Suprapubic skin (tissue), 4 donors: Measurements from ENCODE around the gene JAKMIP1. TPM values are rescaled to one million over a fixed set of nuclear protein-coding genes. Genes with fewer than 3 reads are reported as not detected.
A peak's percentile ranks its signal among the peaks of the same experiment; 100 is the strongest.
"Not testable (repeated sequence)": the region's sequence is repeated elsewhere in the genome, so short reads cannot be mapped to it uniquely, and the experiment has no call there.

Experiments used
- DNase-seq, 2 donors: peaks; one replicate each; pipeline ENCODE4 v3.0.0-alpha.2; 2019; ENCODE audit warnings: low spot score in 2 of 2
- H3K27ac ChIP-seq: fragments of 200-600 bp; sonication (generic); one replicate; pipeline ENCODE4 v1.5.1; 2019
- H3K27me3 ChIP-seq: fragments of 200-600 bp; sonication (generic); one replicate; pipeline ENCODE4 v1.5.1; 2019
- H3K36me3 ChIP-seq: fragments of 200-600 bp; sonication (generic); one replicate; pipeline ENCODE4 v1.5.1; 2019
- H3K4me1 ChIP-seq: fragments of 200-600 bp; sonication (generic); one replicate; pipeline ENCODE4 v1.5.1; 2019
- H3K4me3 ChIP-seq: fragments of 200-600 bp; sonication (generic); one replicate; pipeline ENCODE4 v1.5.1; 2019; ENCODE audit warnings: mild to moderate bottlenecking
- H3K9me3 ChIP-seq: fragments of 200-600 bp; sonication (generic); one replicate; pipeline ENCODE4 v1.5.1; 2019
- CTCF ChIP-seq, 2 donors: fragments of 200-600 bp in 1 of 2; fragments of 450-650 bp in 1 of 2; sonication (generic) in 1 of 2; IDR thresholded peaks; one replicate each; pipeline ENCODE4 v1.5.1; 2016 to 2019; ENCODE audit warnings: antibody characterized with exemption in 2 of 2, mild to moderate bottlenecking in 1 of 2, moderate library complexity in 1 of 2
- EP300 ChIP-seq: sonication (generic); formaldehyde crosslinking; IDR thresholded peaks from one replicate; pipeline ENCODE4 v1.6.1; 2017; ENCODE audit warnings: antibody characterized with exemption
- POLR2A ChIP-seq, 2 donors: fragments of 450-650 bp; IDR thresholded peaks; one replicate each; pipeline ENCODE4 v1.6.1; 2017; ENCODE audit warnings: antibody characterized with exemption in 2 of 2, mild to moderate bottlenecking in 2 of 2, moderate library complexity in 2 of 2
- POLR2AphosphoS5 ChIP-seq, 3 donors: sonication (generic); formaldehyde crosslinking; IDR thresholded peaks; one replicate each; pipeline ENCODE4 v1.6.1; 2017; ENCODE audit warnings: antibody characterized with exemption in 3 of 3
- WGBS: methylation state at CpG from one replicate; pipeline ENCODE4 v1.1.5; 2018; 5-methylcytosine and 5-hydroxymethylcytosine counted together
- total RNA-seq, 4 donors: library from RNA; depleted of rRNA; stranded (reverse); fragments of >200 nt; gene quantifications; one replicate each; pipeline ENCODE4 v1.1.0, GENCODE V29; 2016

JAKMIP1 gene
- total RNA-seq, 4 donors from 2014 or later, result 0.24 TPM; not detected in 3

- TF ChIP-seq POLR2AphosphoS5 (IDR thresholded peaks at IDR 0.05), result no peak
- no peak for TF ChIP-seq CTCF (IDR thresholded peaks at IDR 0.05)
- TF ChIP-seq EP300, result no peak
- TF ChIP-seq POLR2A (IDR thresholded peaks at IDR 0.05), result no peak
- peaks cover 75% of the 10 kb centered on the region for H3K27me3 ChIP-seq
- H3K27ac ChIP-seq, result no peak overlapping the region
- H3K36me3 ChIP-seq, result no peaks in the 10 kb centered on the region
- WGBS, result 24% methylated on average over 16 of the region's 16 CpGs
- DNase-seq, result no peak
- peak overlapping the region; percentile 32 for H3K4me3 ChIP-seq
- peaks cover 4% of the 10 kb centered on the region for H3K9me3 ChIP-seq
- peaks cover 9% of the 10 kb centered on the region for H3K4me1 ChIP-seq
Observed at GRCh38 chr4:6221301-6221850, 21.0 kb upstream of the JAKMIP1 start.

GRCh38 chr4:6217716-6218381 lies 17.5 kb upstream of the JAKMIP1 start:
- Histone ChIP-seq H3K4me3 (no peak overlapping the region), H3K9me3 (peaks cover 4% of the 10 kb centered on the region), H3K27ac (no peak overlapping the region), H3K36me3 (no peaks in the 10 kb centered on the region), H3K27me3 (peaks cover 55% of the 10 kb centered on the region), H3K4me1 (peaks cover 9% of the 10 kb centered on the region)
- WGBS, result 31% methylated on average over 1 of the region's 1 CpG
- TF ChIP-seq POLR2AphosphoS5 (IDR thresholded peaks at IDR 0.05) (no peak), EP300 (no peak), POLR2A (IDR thresholded peaks at IDR 0.05) (no peak), CTCF (IDR thresholded peaks at IDR 0.05) (no peak)
- DNase-seq, result no peak

- Histone ChIP-seq H3K9me3 (no peaks in the 10 kb centered on the region), H3K36me3 (no peaks in the 10 kb centered on the region), H3K4me3 (no peak overlapping the region), H3K4me1 (peaks cover 2% of the 10 kb centered on the region), H3K27me3 (peaks cover 42% of the 10 kb centered on the region), H3K27ac (no peak overlapping the region)
- TF ChIP-seq POLR2A (IDR thresholded peaks at IDR 0.05), result no peak
- TF ChIP-seq EP300, result no peak
- TF ChIP-seq CTCF (IDR thresholded peaks at IDR 0.05), result no peak
- no peak for TF ChIP-seq POLR2AphosphoS5 (IDR thresholded peaks at IDR 0.05)
- no peak for DNase-seq
- WGBS, result 72% methylated on average over 3 of the region's 3 CpGs
Observed at GRCh38 chr4:6216588-6216987, 16.2 kb upstream of the JAKMIP1 start.

- 69% methylated on average over 4 of the region's 4 CpGs for WGBS
- Histone ChIP-seq H3K4me3 (no peak overlapping the region), H3K27me3 (peaks cover 14% of the 10 kb centered on the region), H3K4me1 (no peaks in the 10 kb centered on the region), H3K36me3 (no peaks in the 10 kb centered on the region), H3K27ac (no peak overlapping the region), H3K9me3 (no peaks in the 10 kb centered on the region)
- peak in 1 of 2 donors; percentile 13 for DNase-seq
- TF ChIP-seq POLR2AphosphoS5 (IDR thresholded peaks at IDR 0.05) (no peak), CTCF (IDR thresholded peaks at IDR 0.05) (no peak), POLR2A (IDR thresholded peaks at IDR 0.05) (no peak), EP300 (no peak)
Observed at GRCh38 chr4:6209921-6210320, 9.6 kb upstream of the JAKMIP1 start.

- 78% methylated on average over 4 of the region's 4 CpGs for WGBS
- not testable (repeated sequence) for H3K4me3 ChIP-seq
Observed at GRCh38 chr4:6209291-6209690, 8.9 kb upstream of the JAKMIP1 start.

More at GRCh38 chr4:6209291-6209690, 8.9 kb upstream of the JAKMIP1 start:
- peaks cover 16% of the 10 kb centered on the region for H3K27me3 ChIP-seq
- not testable (repeated sequence) for H3K27ac ChIP-seq, H3K4me1 ChIP-seq, H3K9me3 ChIP-seq, H3K36me3 ChIP-seq
- DNase-seq, result peak in 1 of 2 donors; percentile 3
